Umbilical cord (tissue), 2 donors: ENCODE results near the gene AGFG2. TPM values are rescaled to one million over a fixed set of nuclear protein-coding genes. Genes with fewer than 3 reads are reported as not detected.
"Not testable (repeated sequence)": the region's sequence is repeated elsewhere in the genome, so short reads cannot be mapped to it uniquely, and the experiment has no call there.

Experiments
- DNase-seq: peaks from one replicate; pipeline ENCODE4 v3.0.0-alpha.2; 2015; ENCODE audit warnings: low spot score
- total RNA-seq: library from RNA; depleted of rRNA; stranded (reverse); fragments of >200 nt; gene quantifications from one replicate; pipeline ENCODE4 v1.2.3, GENCODE V29; 2014; ENCODE audit warnings: low replicate concordance; ENCODE audit not compliant: insufficient read depth

The AGFG2 gene
- total RNA-seq, 1 donor from 2014 or later: 6.3 TPM

GRCh38 chr7:100552532-100552931 is 13.5 kb downstream of the AGFG2 start:
- DNase-seq: no peak

GRCh38 chr7:100553032-100553431 is 14.0 kb downstream of the AGFG2 start:
- no peak for DNase-seq

- no peak for DNase-seq
Measured at GRCh38 chr7:100555701-100556100, 16.7 kb downstream of the AGFG2 start.

GRCh38 chr7:100556541-100556940 is 17.5 kb downstream of the AGFG2 start:
- DNase-seq: no peak

- DNase-seq: no peak
Measured at GRCh38 chr7:100559127-100559526, 20.1 kb downstream of the AGFG2 start.

- no peak for DNase-seq
Measured at GRCh38 chr7:100561491-100562194, 22.6 kb downstream of the AGFG2 start.

- DNase-seq: no peak
Measured at GRCh38 chr7:100562195-100563099, 23.4 kb downstream of the AGFG2 start.

- no peak for DNase-seq
Measured at GRCh38 chr7:100563100-100563564, 24.1 kb downstream of the AGFG2 start.

GRCh38 chr7:100563809-100564400 is 24.9 kb downstream of the AGFG2 start:
- DNase-seq: peak; percentile 68

GRCh38 chr7:100564405-100564804 is 25.4 kb downstream of the AGFG2 start:
- DNase-seq: not testable (repeated sequence)

GRCh38 chr7:100565133-100565571 is 26.1 kb downstream of the AGFG2 start:
- no peak for DNase-seq

GRCh38 chr7:100566018-100566531 is 27.1 kb downstream of the AGFG2 start:
- no peak for DNase-seq

- no peak for DNase-seq
Measured at GRCh38 chr7:100567031-100567730, 28.2 kb downstream of the AGFG2 start.

- DNase-seq: no peak
Measured at GRCh38 chr7:100567751-100568175, 28.8 kb downstream of the AGFG2 start.

- no peak for DNase-seq
Measured at GRCh38 chr7:100568176-100568895, 29.3 kb downstream of the AGFG2 start.

- peak; percentile 31 for DNase-seq
Measured at GRCh38 chr7:100568896-100569844, 30.2 kb downstream of the AGFG2 start.

GRCh38 chr7:100570954-100571828 is 32.2 kb downstream of the AGFG2 start:
- DNase-seq: peak; percentile 39

- DNase-seq: no peak
Measured at GRCh38 chr7:100571829-100572116, 32.8 kb downstream of the AGFG2 start.
